MCF 10A (cell line): ENCODE results near the gene MICALL1. TPM values are rescaled to one million over a fixed set of nuclear protein-coding genes. Genes with fewer than 3 reads are reported as not detected.

ENCODE experiments used
- BruUV-seq: library from RNA; stranded (reverse); fragments of 400-500 nt; replicated peaks from 2 replicates; lab custom pipeline; 2021; lab: Mats Ljungman, UMichigan
- CTCF ChIA-PET: fragments of 300-600 bp; sonication (Branson Sonifier 250); formaldehyde crosslinking; extraction: SDS; loops from one replicate; lab custom pipeline; 2021; ENCODE audit warnings: antibody characterized with exemption, inconsistent platforms; lab: Yijun Ruan, JAX
- POLR2A ChIA-PET: fragments of 300-600, 350-650 bp; sonication (Branson Sonifier 250); formaldehyde crosslinking; extraction: SDS; loops from one replicate; lab custom pipeline; 2020; ENCODE audit warnings: antibody characterized with exemption, inconsistent platforms; lab: Yijun Ruan, JAX
- DNase-seq: peaks from one replicate; pipeline ENCODE4 v3.0.0-alpha.2; 2018; ENCODE audit not compliant: unreplicated experiment
- H3K27ac Mint-ChIP-seq: one replicate; pipeline ENCODE4 v1.8.0; 2022; ENCODE audit warnings: mild to moderate bottlenecking, low read depth, mixed read lengths; ENCODE audit not compliant: unreplicated experiment
- H3K27me3 Mint-ChIP-seq: one replicate; pipeline ENCODE4 v1.8.0; 2022; ENCODE audit warnings: mixed read lengths; ENCODE audit not compliant: insufficient read depth, unreplicated experiment
- H3K36me3 Mint-ChIP-seq: one replicate; pipeline ENCODE4 v1.8.0; 2022; ENCODE audit warnings: mild to moderate bottlenecking, moderate library complexity, mixed read lengths; ENCODE audit not compliant: insufficient read depth, unreplicated experiment
- H3K4me1 Mint-ChIP-seq: one replicate; pipeline ENCODE4 v1.8.0; 2022; ENCODE audit warnings: mixed read lengths; ENCODE audit not compliant: insufficient read depth, unreplicated experiment
- H3K4me3 Mint-ChIP-seq: one replicate; pipeline ENCODE4 v1.8.0; 2022; ENCODE audit warnings: mild to moderate bottlenecking, moderate library complexity, mixed read lengths; ENCODE audit not compliant: unreplicated experiment
- H3K9me3 Mint-ChIP-seq: one replicate; pipeline ENCODE4 v1.8.0; 2022; ENCODE audit warnings: mixed read lengths; ENCODE audit not compliant: unreplicated experiment
- CTCF ChIP-seq: fragments of 200-600 bp; IDR thresholded peaks from one replicate; pipeline ENCODE4 v1.8.0; 2022; ENCODE audit warnings: antibody characterized with exemption, mild to moderate bottlenecking; ENCODE audit not compliant: unreplicated experiment
- intact Hi-C: fragments of 100-400 bp; cut with micrococcal nuclease; formaldehyde crosslinking; loops from 2 replicates; pipeline ENCODE4 v1.14.1; 2022
- total RNA-seq: library from RNA; stranded (reverse); gene quantifications from 2 replicates; pipeline ENCODE4 v1.2.3, GENCODE V29; 2022

MICALL1 gene
- total RNA-seq, 1 experiment from 2014 or later, result 165 TPM

- no peaks in the 10 kb centered on the region for H3K9me3 Mint-ChIP-seq
- no TSS peak for BruUV-seq
- peak overlapping the region; percentile 78 for H3K4me3 Mint-ChIP-seq
- intact Hi-C loops, result loop anchor here (1.0 kb wide), 1 partner anchor 59 kb away; no protein-coding TSS in a partner anchor
- no peaks in the 10 kb centered on the region for H3K27me3 Mint-ChIP-seq
- H3K36me3 Mint-ChIP-seq, result peaks cover 4% of the 10 kb centered on the region
- ChIA-PET CTCF (interaction anchor here (0.6 to 2.7 kb wide), 10 partner anchors 8 to 251 kb away, joined by 3 to 24 read pairs (median 4); partner anchors contain the start of gene ANKRD54), POLR2A (interaction anchor here (0.6 to 6.2 kb wide), 22 partner anchors 10 to 791 kb away, joined by 3 to 189 read pairs (median 5); partner anchors contain the start of genes ANKRD54, C22orf23, EIF3L and GCAT)
- H3K27ac Mint-ChIP-seq, result peak overlapping the region; percentile 75
- H3K4me1 Mint-ChIP-seq, result peaks cover 37% of the 10 kb centered on the region
- TF ChIP-seq CTCF, result no peak
- no peak for DNase-seq
Observed at GRCh38 chr22:37906364-37907008, 389 bp downstream of the MICALL1 start.

GRCh38 chr22:37907036-37907954, 1.2 kb downstream of the MICALL1 start:
- Mint-ChIP-seq H3K27ac (peak overlapping the region; percentile 75), H3K27me3 (no peaks in the 10 kb centered on the region), H3K9me3 (no peaks in the 10 kb centered on the region), H3K4me3 (peak overlapping the region; percentile 78), H3K4me1 (peaks cover 31% of the 10 kb centered on the region), H3K36me3 (peaks cover 10% of the 10 kb centered on the region)
- no peak for TF ChIP-seq CTCF
- POLR2A ChIA-PET, result interaction anchor here (0.6 to 6.2 kb wide), 16 partner anchors 11 to 167 kb away, joined by 3 to 189 read pairs (median 6); partner anchors contain the start of genes ANKRD54, C22orf23, EIF3L and GCAT
- DNase-seq, result peak; percentile 53
- BruUV-seq, result TSS peak; percentile 42
- intact Hi-C loops, result no loop called here
- CTCF ChIA-PET, result interaction anchor here (0.7 to 2.7 kb wide), 4 partner anchors 19 to 272 kb away, joined by 3 to 24 read pairs (median 13); no protein-coding TSS in a partner anchor

GRCh38 chr22:37909766-37910165, 3.7 kb downstream of the MICALL1 start:
- H3K27me3 Mint-ChIP-seq, result no peaks in the 10 kb centered on the region
- no peak overlapping the region for H3K27ac Mint-ChIP-seq
- H3K9me3 Mint-ChIP-seq, result no peaks in the 10 kb centered on the region
- DNase-seq, result no peak
- POLR2A ChIA-PET, result interaction anchor here (0.8 to 6.2 kb wide), 3 partner anchors 14 to 233 kb away, joined by 3 to 189 read pairs (median 3); no protein-coding TSS in a partner anchor
- CTCF ChIA-PET, result interaction anchor here (0.6 to 3.1 kb wide), 3 partner anchors 20 to 24 kb away, joined by 3 to 10 read pairs (median 4); no protein-coding TSS in a partner anchor
- H3K4me1 Mint-ChIP-seq, result peaks cover 27% of the 10 kb centered on the region
- intact Hi-C loops, result no loop called here
- peaks cover 29% of the 10 kb centered on the region for H3K36me3 Mint-ChIP-seq
- TF ChIP-seq CTCF, result no peak
- no TSS peak for BruUV-seq
- H3K4me3 Mint-ChIP-seq, result no peak overlapping the region
